CD1c-positive myeloid dendritic cell (primary cell): ENCODE results near the gene LRSAM1.

Source experiments
- DNase-seq: peaks from one replicate; pipeline ENCODE4 v3.0.0-alpha.2; 2016; ENCODE audit errors: extremely low spot score

LRSAM1 gene

DNA sequence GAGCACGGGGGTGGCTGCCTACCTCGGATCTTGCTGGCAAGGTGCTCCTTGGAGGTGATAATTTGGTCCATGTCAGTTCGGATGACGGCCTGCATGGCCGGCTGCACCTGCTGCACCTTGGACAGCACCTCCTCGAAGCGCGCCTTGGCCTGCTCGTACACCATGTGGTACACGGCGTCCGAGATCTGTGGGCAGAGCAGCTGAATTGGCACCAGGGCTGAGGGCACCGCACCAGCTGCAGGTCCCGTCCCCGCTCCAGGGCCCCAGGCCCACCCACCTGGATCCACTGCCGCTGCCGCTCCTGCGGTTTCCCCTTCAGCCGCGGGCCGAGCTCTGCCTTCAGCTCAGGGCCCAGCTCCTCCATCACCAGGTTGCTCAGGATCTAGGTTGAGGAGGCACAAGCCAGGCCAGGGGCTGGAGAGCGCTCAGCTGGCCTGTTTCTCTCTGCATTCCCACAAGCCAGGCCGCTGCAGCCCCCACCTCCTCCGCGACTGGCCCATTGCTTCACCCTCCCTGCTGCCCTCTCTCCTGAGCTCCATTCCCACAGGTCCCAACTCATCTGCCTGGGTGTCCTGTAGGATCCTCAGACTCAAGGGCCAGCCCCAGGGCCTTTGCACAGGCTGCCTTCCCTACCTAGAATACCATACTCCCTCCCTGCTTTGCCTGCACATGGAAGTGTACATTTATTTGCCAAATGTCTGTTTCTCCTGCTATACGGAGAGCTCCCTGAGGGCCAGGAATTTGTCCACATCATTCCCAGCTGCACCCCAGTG, 65.7 kb downstream of the LRSAM1 start:
- DNase-seq = no peak

DNA sequence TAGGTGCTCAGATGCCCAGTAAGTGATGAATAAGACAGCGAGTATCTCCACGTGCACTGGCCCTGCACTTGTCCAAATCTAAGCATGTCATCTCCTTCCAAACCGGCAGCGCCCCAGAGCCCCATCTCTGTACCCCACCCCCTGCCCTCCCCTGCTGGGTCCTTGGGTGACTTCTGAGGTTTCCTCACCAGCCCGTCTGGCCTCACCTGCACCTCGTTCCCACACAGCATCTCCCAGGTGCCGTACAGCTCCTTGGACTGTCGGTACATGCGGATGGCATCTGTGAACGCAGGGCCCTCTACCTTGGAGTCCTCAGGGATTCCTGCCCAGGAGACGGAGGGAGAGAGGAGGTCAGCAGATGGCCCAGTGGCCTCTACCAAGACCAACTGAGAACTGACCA, 66.3 kb downstream of the LRSAM1 start:
- no peak for DNase-seq

DNA sequence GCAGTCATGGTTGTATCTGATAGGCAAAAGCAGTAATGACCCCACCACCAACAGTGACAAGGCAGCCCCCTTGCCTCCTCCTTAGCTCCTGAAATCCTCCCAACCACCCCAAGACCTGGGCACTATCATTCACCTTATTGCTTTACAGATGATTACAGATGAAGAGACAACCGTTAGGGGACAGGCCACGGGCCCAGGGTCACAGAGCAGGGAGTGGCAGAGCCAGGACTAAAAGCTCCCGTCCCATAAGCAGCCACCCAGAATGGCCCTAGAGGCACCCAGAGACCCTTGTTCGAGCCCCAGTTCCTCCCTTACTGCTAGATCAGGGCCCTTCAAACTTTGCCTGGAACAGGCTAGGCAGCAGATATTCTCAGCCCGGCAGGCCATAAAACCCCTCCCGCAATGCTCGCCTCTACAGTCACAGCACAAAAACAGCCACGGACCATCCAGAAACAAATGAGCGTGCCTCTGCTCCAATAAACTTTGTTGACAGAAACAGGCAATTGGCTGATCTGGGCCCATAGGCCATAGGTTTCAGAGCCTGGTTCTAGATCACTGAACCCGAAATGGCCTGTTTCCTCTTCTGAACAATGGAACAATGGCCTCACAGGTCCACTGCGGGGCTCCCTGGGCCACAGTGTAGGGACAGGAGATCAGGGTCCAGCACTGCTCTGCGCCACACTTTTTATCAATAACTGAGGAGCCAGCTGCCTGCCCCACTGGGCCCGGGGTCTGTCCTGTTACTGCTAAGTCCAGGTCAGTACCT, 67.0 kb downstream of the LRSAM1 start:
- no peak for DNase-seq

DNA sequence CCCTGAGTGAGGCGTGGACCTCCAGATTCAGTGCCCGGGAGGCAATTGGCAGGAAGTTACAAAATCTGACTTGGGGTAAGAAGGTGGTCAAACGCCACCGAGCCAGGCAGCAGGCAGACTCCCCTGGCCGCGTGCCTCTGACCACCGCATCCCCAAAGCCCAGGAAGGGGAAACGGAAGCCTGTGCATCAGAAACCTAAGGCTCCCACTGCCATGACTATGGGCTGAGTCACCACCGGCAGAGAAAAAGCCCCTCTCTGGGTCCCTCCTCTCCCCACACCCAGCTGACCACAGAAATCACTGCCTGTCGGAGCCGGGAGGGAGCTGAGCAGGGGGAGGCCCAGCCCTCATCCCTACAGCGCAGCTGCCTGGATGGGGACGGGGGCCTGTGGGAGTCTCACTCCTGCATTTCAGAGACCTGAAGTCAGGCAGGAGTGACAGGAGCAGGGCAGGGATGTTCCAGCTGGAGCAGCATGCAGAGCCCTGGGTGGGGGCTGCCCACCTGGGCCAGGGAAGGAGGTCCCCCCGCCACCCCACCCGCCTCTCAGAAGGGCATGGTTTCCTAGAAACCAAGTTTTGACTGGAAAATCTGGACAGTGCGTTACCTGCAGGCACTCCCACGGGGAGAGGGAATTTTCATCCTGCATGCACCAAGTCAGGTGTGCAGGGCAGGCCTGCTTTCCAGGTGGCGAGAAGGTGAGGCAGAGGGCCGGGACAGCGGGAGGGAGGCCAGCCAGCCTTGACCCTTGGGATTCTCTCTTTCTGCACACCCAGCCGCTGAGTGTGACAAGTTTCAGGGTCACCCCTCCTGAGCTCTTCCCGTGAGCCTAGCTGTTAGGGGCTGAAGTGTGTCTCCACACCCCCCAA, 68.2 kb downstream of the LRSAM1 start:
- DNase-seq = peak; percentile 90

DNA sequence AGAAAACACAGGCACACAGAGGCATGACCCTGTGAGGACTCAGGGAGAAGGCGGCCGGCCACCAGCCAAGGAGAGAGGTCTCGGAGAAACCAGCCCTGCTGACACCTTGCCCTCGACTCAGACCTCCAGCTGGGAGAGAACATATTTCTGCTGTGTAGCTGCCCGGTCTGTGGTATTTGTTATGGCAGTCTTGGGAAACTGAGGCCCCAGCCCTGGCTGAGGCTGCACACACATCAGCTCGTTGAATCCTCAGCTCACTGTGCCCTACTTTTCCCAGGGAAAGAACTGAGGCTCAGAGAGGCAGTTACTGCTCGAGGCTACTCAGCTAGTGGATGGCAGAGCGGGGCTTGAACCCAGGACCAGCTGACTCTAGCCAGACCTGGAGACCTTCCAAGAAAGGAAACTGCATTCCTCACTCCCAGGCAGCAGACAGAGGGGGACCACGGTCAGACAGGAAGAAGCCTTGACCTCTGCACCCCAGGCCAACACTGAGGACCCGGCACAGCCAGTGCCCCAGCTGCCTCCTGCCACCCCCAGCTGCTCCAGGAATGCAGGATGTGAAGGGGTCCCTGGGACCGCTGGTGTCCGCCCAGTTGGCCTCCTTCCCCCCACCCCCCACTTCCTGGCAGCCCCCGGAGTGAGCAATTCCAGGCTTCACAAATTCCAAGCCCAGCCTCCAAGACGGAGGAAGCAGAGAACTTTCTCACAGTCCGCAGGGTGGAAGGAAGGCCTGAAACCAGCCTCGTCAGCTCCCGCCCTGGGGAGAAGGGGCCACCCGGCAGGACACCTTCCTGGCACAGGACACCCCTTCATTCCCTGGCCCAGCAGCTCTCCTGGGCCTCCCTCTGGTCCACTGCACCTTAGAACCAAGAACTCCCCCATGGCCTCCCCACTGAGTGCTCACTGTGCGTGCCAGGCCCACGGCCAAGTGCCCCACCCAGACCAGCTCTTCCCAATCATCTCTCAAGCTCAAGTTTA, 69.9 kb downstream of the LRSAM1 start:
- DNase-seq = no peak

DNA sequence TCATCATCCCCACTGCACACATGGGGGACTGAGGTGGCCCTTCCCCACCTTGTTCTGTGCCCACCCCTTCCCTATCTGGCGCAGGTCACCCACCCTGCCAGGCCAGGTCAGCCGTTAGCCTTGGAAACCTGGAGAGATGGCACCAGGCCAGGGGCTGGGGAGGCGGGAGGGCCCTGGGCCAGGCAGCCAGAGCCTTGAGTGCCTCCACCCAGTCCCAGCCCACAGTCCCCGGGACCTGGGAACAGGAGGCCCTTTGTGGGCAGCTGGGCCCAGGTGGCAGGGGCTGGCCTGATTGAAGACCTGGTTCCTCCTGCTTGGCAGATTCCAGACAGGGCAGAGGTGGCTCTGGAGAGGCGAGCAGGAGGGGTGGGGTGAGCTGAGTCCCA, 70.6 kb downstream of the LRSAM1 start:
- no peak for DNase-seq

DNA sequence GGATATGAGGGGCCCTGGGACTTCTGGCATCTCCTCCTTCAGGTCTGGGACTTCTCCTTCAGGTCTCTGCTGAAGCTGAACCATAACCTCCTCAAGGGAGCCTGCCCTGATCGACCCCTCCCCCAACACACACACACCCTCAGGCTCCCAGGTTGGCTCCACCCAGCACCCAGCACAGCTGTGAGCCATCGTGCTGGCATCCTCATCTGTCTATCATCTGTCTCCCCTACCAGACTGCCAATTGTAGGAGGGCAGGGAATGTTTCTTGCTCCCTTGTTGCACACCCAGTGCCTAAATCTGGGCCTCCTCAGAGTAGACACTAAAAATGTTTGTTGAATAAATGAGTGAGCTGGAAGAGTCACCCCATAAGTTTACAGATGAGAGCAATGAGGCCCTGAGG, 71.4 kb downstream of the LRSAM1 start:
- DNase-seq = no peak

DNA sequence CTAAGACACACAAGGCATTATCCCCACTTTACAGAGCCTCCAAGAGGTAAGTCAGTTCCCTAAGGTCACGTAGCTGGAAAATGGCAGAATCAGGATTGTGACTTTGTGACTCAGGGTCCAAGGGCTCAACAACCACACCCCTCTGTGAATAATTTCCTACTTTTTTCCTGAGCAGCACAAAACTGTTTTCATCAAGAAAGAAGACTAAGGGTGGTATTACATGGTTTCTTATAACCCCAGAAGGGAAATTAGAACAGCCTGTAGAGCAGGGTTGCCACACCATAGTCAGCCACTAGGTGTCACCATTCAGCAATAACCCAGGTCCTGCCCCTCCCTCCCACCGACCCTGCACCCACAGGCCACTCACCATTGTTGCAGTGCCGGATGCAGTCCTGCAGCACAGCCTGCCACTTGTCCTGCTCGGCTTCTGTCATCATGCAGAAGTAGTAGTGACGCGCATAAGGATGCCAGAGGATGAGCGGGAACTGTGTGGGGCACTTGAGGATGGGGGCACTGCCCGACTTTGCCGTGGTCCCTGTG, 72.1 kb downstream of the LRSAM1 start:
- DNase-seq = peak; percentile 53

DNA sequence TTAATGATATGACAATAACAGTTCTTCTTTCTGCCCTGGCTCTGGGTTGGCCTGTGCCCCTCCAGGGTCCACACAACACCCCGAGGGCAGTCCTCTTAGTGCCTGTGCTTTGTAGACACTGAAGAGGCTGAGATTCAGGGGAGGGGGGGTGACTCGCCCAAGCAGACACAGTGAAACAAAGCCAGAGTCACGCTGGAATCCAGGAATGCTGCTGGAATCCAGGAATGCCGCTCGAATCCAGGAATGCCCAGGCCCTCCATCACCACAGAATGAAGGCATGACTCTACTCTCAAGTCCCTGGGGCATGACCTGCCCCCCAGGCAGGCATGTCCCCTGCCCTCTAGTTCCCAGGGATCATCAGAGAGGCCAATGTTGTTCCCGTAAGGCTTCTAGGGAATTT, 73.1 kb downstream of the LRSAM1 start:
- DNase-seq = no peak

DNA sequence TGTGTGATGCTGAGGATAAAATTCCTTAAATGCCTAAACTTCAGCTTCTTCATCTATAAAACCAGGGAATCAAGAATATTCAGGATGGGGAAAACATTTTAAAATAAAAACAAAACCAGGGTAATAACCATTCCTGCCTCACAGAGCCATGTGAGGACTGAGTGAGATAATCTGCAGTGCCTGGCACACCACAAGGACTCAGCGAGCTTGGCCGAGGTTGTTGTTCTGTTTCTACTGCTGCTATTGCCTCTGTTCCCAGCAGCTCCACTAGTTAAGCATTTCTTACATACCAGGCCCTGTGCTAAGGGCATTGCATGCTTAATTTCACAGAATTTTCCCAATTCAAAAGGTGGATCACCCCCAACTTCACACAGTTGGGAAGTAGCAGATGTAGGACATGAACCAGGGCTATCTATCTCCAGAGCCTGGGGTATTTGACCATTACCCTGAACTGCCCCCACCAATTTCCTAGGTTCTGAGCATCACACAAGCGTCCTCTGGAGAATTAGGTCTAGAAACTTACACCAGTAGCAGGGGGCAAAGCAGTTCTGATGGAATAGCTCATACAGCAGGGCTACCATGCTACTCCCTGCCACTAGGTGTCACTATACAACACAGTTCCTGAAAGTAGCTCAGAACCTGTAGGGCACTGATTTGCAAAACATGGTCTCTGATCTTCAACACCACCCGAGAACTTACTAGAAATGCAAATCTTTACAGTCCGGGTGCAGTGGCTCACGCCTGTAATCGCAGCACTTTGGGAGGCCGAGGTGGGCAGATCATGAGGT, 74.3 kb downstream of the LRSAM1 start:
- peak; percentile 71 for DNase-seq

DNA sequence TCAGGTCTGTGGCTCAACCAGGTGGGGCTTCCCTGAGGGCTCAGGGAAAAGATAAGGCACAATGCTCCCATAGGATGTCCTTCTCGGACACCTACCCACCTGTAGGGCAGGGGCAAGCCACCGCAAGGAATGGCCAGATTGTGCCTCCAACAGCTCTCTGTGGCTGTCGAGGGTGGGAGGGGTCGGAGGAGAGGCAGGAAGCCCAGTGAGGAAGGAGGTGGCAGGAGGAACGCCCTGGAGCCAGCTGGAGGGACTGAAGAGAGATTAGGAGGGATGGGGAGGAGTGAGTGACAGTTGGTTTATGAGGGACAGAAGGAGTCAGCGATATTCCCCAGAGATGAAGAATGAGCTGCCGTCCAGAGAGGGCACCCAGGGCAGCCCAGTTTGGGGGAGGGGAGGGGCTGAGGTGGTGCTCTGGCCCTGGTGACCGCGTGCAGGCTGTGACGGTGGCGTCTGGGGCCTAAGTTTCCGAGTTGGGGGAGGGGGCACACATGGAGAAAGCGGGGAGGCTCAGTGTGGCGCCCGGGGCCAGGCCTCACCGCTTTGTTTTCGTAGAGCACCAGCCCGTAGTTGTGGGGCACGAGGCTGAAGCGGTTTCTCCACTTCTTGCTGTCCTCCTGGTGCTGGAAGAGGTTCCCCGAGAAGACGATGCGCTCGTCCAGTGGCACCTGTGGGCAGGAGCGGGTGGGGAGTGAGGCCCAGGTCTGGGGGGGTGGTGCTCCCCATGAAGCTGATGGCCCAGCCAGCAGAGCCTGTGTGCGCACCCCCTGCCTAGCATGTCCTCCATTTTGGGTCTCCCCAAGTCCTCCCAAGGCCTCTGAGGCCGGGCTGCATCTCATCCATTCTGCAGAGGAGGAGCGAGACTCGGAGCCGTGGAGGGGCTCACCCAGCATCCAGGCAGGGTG, 75.6 kb downstream of the LRSAM1 start:
- DNase-seq = no peak

DNA sequence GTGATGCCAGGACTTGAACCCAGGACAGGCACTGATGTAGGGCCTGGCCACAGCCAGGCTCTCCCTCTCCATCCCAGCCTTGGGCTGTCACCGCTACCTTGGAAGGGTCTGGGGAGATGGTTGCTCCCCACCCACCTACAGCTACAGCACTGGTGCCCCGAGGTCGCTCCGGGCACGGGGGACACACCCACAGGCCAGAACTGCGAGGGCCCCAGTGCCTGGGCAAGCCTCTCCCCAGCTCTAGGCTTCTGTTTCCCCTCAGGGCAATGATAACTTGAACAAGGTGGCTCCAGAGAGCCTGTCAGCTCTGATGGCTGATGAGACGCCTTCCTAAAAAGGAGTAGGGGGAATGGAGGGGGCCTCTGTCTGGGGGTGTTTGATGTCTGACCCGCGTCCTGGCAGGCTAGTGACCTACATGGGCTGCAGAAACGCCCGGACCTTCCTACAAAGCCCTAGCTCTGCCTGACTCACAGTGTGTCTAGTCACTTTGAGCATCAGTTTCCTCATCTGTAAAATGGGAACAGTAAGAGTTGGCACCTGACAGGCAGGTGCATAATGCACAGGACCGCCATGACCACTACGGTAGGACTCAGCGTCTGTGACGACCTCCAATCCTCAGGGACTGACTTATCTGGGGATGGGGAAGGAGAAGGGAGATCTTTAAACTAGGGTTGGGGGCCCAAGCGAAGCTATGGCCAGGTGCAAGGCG, 76.4 kb downstream of the LRSAM1 start:
- no peak for DNase-seq

DNA sequence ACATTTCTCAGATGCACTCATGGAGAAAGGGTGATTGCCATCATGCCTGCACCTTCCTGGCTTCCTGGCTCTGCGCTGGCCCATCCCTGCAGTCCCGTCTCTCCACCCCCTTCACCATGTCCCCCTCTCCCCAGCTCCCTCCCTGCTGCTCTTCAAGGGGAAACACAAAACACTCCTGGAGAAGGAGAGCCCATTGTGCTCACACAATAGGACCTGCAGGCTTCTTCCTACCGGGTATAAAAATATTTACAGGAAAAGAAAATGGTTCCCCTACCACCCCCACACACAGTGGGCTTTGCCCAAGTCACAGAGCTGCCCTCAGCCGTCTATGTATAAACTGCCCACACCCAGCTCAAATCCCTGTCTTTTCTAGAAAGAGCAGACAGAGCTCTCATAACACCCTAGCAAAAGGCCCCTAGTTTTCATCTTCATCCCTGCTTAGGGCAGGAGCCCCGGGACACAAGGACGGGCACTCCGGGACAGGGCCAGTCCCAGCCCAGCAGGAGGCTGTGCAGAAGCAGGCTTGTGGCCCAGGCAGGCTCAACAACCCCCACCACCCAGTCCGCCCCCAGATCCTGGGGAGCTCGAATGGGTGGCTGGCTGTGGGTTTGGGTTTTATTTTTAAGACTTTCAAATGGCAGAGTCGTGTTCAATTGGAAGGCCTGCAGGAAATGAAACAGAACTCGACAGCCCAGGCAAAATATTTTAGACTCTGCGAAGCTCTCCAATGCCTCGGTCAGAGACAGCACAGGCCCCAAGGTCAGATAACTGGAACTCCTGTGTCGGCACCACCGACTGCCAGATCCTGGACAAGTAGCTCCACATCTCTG, 77.3 kb downstream of the LRSAM1 start:
- no peak for DNase-seq

DNA sequence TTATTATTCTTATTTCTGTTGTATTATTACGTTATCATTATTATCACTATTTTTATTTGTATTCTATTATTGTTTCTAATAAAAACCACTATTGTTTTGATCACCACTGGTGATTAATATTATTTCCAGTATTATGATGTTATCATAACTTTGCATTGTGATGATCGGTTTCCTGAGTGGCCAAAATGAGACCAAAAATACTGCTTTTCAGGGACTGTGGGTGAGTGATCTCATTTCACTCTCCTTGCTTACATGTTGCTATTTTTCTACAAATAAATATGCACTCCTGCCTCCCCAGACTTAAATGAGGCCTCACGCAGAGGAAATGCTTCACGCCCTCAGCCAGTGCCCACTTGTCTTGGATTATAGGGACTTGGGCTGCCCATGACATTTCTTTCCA, 78.4 kb downstream of the LRSAM1 start:
- no peak for DNase-seq

DNA sequence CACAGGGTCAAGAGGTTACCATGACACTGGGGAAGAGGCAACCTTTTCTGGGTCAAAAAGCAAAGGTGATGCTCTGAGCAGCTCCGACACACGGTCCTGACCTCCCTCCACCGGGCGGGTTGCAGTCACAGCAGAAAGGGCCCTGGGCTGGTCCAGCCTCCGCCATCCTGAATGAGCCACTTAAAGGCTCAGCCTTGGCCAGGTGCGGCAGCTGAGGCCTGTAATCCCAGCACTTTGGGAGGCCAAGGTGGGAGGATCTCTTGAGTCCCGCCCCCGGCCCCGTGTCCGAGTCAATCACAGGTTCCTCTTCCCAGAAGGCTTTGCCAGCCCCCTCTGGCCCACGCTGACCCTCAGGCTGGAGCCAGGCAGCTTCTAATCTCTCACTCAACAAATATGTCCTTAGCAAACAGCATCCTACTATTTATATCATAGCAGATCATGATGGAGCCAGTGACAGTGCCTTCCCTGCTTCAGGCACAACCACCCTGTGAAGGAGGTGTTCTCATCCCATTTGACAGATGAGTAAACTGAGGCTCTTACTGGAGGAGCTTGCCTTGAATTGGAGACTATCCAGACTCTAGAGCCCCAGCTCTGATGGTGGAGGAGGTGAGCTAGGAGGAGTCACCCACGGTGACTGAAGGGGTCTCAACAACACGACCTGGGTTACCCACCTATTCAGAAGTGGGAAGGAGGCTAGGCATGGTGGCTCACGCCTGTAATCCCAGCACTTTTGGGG, 79.1 kb downstream of the LRSAM1 start:
- DNase-seq = no peak

DNA sequence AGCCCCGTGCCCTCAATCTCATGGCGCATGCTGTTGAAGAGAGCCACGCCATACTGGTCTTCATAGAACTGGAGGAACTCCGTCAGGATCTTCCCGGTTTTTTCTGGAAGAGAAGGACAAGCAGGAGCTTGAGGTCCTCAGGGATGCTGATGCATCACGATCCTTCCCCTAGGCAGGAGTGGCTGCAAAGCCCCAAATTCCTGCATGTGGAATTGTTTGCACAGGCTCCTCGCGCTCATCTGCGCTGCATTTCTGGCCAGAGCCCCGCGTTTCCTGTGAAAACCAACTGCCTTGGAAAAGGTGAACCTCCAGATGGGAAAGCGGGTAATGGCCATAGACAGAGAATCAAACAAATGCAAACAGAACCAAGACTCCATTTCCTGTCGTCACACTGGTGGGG, 80.4 kb downstream of the LRSAM1 start:
- no peak for DNase-seq
